ENCODE measurements around the gene UNC5C. TPM values are rescaled to one million over a fixed set of nuclear protein-coding genes. Genes with fewer than 3 reads are reported as not detected.

The UNC5C gene
- total and polyA plus RNA-seq, 10 of the 15 experiments (the other 5 are each of a cell fraction or from before 2014, with no cell fraction given), result 0.02 to 2.0 (median 0.15) TPM; not detected in 1

DNA sequence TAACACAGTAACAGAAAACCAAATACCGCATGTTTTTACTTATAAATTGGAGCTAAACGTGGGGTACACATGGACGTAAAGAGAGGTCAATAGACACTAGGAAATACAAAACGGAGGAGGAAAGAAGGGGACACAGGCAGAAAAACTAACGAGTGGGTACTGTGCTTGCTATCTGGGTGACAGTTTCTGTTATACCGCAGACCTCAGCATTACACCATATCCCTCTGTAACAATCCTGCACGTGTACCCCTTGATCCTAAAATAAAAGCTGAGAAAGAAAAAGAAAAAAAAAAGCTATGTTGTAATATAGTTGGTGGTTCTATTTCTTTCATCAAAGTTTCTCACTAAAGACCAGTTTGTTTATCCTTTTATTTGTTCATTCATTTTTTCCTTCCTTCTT is 47.9 kb upstream of the UNC5C start:
- H3K79me2 ChIP-seq (ENCODE audit: control insufficient read depth, insufficient read depth, low read length), result no peaks in the 10 kb centered on the region
- no peaks in the 10 kb centered on the region; the same call in 1 of the 2 replicates for H3K4me1 ChIP-seq (ENCODE audit: control insufficient read depth, insufficient read depth, low read length)
- H3K27ac ChIP-seq (ENCODE audit: control insufficient read depth, insufficient read depth), result no peak overlapping the region
- no peaks in the 10 kb centered on the region for H4K20me1 ChIP-seq (ENCODE audit: control insufficient read depth, insufficient read depth)
- in situ Hi-C loops (cut with MboI) (no loop called here), intact Hi-C loops (cut with micrococcal nuclease; ENCODE audit: unreplicated experiment) (no loop called here)
- ChIA-PET RAD21 (ENCODE audit: unreplicated experiment) (no interaction called here), POLR2A (no interaction called here), CTCF (interaction anchor here (0.7 kb wide), 2 partner anchors 525 to 754 kb away, joined by 3 read pairs; no protein-coding TSS in a partner anchor), SMC1A (ENCODE audit: uncharacterized antibody, unreplicated experiment) (interaction anchor here (0.6 to 1.3 kb wide), 2 partner anchors 47 to 997 kb away, joined by 3 read pairs; partner anchors contain the start of gene UNC5C)
- H3K4me2 ChIP-seq (ENCODE audit: control insufficient read depth, insufficient read depth), result no peak overlapping the region
- no peaks in the 10 kb centered on the region for H3K9me3 ChIP-seq (replicated peaks; ENCODE audit: control insufficient read depth, insufficient read depth, low read length)
- no TSS peak for BruUV-seq (replicated peaks)
- no peak overlapping the region for H3K4me3 ChIP-seq
- H3K9ac ChIP-seq (ENCODE audit: control insufficient read depth, insufficient read depth, low read length), result no peak overlapping the region
- ATAC-seq (no peak), FAIRE-seq (no peak), DNase-seq (ENCODE audit: low read depth, low spot score) (no peak)
- TF ChIP-seq PAX8 (IDR thresholded peaks at IDR 0.05), result no peak
- TF ChIP-seq, protein P1, sequence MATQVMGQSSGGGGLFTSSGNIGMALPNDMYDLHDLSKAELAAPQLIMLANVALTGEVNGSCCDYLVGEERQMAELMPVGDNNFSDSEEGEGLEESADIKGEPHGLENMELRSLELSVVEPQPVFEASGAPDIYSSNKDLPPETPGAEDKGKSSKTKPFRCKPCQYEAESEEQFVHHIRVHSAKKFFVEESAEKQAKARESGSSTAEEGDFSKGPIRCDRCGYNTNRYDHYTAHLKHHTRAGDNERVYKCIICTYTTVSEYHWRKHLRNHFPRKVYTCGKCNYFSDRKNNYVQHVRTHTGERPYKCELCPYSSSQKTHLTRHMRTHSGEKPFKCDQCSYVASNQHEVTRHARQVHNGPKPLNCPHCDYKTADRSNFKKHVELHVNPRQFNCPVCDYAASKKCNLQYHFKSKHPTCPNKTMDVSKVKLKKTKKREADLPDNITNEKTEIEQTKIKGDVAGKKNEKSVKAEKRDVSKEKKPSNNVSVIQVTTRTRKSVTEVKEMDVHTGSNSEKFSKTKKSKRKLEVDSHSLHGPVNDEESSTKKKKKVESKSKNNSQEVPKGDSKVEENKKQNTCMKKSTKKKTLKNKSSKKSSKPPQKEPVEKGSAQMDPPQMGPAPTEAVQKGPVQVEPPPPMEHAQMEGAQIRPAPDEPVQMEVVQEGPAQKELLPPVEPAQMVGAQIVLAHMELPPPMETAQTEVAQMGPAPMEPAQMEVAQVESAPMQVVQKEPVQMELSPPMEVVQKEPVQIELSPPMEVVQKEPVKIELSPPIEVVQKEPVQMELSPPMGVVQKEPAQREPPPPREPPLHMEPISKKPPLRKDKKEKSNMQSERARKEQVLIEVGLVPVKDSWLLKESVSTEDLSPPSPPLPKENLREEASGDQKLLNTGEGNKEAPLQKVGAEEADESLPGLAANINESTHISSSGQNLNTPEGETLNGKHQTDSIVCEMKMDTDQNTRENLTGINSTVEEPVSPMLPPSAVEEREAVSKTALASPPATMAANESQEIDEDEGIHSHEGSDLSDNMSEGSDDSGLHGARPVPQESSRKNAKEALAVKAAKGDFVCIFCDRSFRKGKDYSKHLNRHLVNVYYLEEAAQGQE (IDR thresholded peaks at IDR 0.05; ENCODE audit: low read depth, low read length), result no peak
- no peaks in the 10 kb centered on the region for H3K27me3 ChIP-seq (replicated peaks in 1 of 2; ENCODE audit: control insufficient read depth in 2 of 2, insufficient read depth in 2 of 2, low read length in 1 of 2)
- H3K36me3 ChIP-seq (ENCODE audit: control insufficient read depth in 2 of 2, insufficient read depth in 2 of 2, low read length in 1 of 2), result no peaks in the 10 kb centered on the region
- WGBS (ENCODE audit: insufficient coverage, insufficient replicate concordance, low lambda C conversion rate, missing lambda C conversion rate), result 23% methylated on average over 7 of the region's 7 CpGs
- H2AFZ ChIP-seq (ENCODE audit: control insufficient read depth, low read depth, low read length), result no peak overlapping the region

DNA sequence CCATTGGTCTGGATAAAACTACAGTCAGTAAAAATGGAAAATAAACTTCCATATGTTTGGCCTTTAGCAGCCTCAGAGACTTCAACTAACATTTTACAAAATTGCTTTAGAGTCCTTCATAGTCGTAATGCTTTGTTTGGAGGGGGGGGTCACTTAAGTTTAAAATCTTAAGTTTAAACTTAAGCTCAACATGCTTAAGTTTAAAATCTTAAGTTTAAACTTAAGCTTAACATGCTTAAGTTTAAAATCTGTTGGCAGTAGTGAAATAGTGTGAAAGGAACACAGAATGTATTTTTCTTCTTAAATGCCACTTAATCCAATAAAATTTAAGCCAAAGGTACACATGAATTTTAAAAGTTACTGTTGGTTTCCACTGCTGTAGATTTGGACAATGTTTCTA is 45.9 kb upstream of the UNC5C start:
- Histone ChIP-seq H4K20me1 (ENCODE audit: control insufficient read depth, insufficient read depth) (no peaks in the 10 kb centered on the region), H3K4me3 (no peak overlapping the region), H3K9me3 (replicated peaks; ENCODE audit: control insufficient read depth, insufficient read depth, low read length) (no peaks in the 10 kb centered on the region), H3K4me1 (ENCODE audit: control insufficient read depth, insufficient read depth, low read length) (no peaks in the 10 kb centered on the region; the same call in 1 of the 2 replicates), H3K9ac (ENCODE audit: control insufficient read depth, insufficient read depth, low read length) (no peak overlapping the region), H3K27ac (ENCODE audit: control insufficient read depth, insufficient read depth) (no peak overlapping the region), H3K79me2 (ENCODE audit: control insufficient read depth, insufficient read depth, low read length) (no peaks in the 10 kb centered on the region), H2AFZ (ENCODE audit: control insufficient read depth, low read depth, low read length) (no peak overlapping the region), H3K36me3 (ENCODE audit: control insufficient read depth in 2 of 2, insufficient read depth in 2 of 2, low read length in 1 of 2) (no peaks in the 10 kb centered on the region), H3K27me3 (replicated peaks in 1 of 2; ENCODE audit: control insufficient read depth in 2 of 2, insufficient read depth in 2 of 2, low read length in 1 of 2) (no peaks in the 10 kb centered on the region), H3K4me2 (ENCODE audit: control insufficient read depth, insufficient read depth) (no peak overlapping the region)
- intact Hi-C loops (cut with micrococcal nuclease; ENCODE audit: unreplicated experiment) (no loop called here), in situ Hi-C loops (cut with MboI) (no loop called here)
- ChIA-PET RAD21 (ENCODE audit: unreplicated experiment) (no interaction called here), POLR2A (no interaction called here), CTCF (interaction anchor here (1.6 kb wide), 1 partner anchor 15 kb away, joined by 3 read pairs; no protein-coding TSS in a partner anchor), SMC1A (ENCODE audit: uncharacterized antibody, unreplicated experiment) (interaction anchor here (0.9 kb wide), 1 partner anchor 8 kb away, joined by 6 read pairs; no protein-coding TSS in a partner anchor)
- FAIRE-seq, result no peak
- 6% methylated on average over 1 of the region's 1 CpG for WGBS (ENCODE audit: insufficient coverage, insufficient replicate concordance, low lambda C conversion rate, missing lambda C conversion rate)
- no peak for DNase-seq (ENCODE audit: low read depth, low spot score)
- no peak for ATAC-seq
- no TSS peak for BruUV-seq (replicated peaks)
- TF ChIP-seq KDM1A (IDR thresholded peaks at IDR 0.05; ENCODE audit: borderline replicate concordance) (no peak), IKZF2 (IDR thresholded peaks at IDR 0.05) (no peak), NFIC (IDR thresholded peaks at IDR 0.05; ENCODE audit: low read depth, low read length) (no peak), MEF2B (IDR thresholded peaks at IDR 0.05; ENCODE audit: partially characterized antibody, poor library complexity, severe bottlenecking) (no peak), CBX5 (IDR thresholded peaks at IDR 0.05; ENCODE audit: low read depth) (no peak), SIX5 (IDR thresholded peaks at IDR 0.05; ENCODE audit: low read depth, low read length, severe bottlenecking) (no peak), RBBP5 (conservative IDR thresholded peaks at IDR 0.05) (no peak), RB1 (IDR thresholded peaks at IDR 0.05; ENCODE audit: borderline replicate concordance) (no peak), ZNF384 (IDR thresholded peaks at IDR 0.05; ENCODE audit: borderline replicate concordance, low read depth, low read length) (no peak)
- TF ChIP-seq, protein P1 (IDR thresholded peaks at IDR 0.05; ENCODE audit: low read depth, low read length), result no peak

All from GM12878 (cell line).